ENCODE data around the gene REG3G.

- TF ChIP-seq CTCF (IDR thresholded peaks at IDR 0.05; ENCODE audit: low read length): no peak
- no peak for TF ChIP-seq EZH2 (IDR thresholded peaks at IDR 0.05; ENCODE audit: borderline replicate concordance, low read length)
These were observed 20.3 kb upstream of the REG3G start for GRCh38 chr2:79005216-79005615.
